K562 (cell line): ENCODE data around the gene PITRM1. TPM values are rescaled to one million over a fixed set of nuclear protein-coding genes. Genes with fewer than 3 reads are reported as not detected.
A peak's percentile ranks its signal among the peaks of the same experiment; 100 is the strongest.

Experiments
- ATAC-seq: fragments of 200-7000 bp; cut with Tn5 transposase; 3 replicates; pipeline ENCODE4 v1.9.1; 2020; ENCODE audit warnings: moderate library complexity
- BruUV-seq: library from RNA; stranded (reverse); fragments of 400-500 nt; replicated peaks from 2 replicates; lab custom pipeline; 2021; lab: Mats Ljungman, UMichigan
- CTCF ChIA-PET: fragments of 300-600 bp; formaldehyde crosslinking; extraction: SDS; loops from one replicate; lab custom pipeline; 2021; ENCODE audit warnings: low intra/inter-chr PET ratio; lab: Yijun Ruan, JAX
- POLR2A ChIA-PET: fragments of 300-600, 350-650 bp; sonication (Branson Sonifier 250); formaldehyde crosslinking; extraction: SDS; loops from one replicate; lab custom pipeline; 2021; ENCODE audit warnings: antibody characterized with exemption, inconsistent platforms; lab: Yijun Ruan, JAX
- DNase-seq, 4 experiments: peaks; one replicate each; pipeline versions ENCODE4 v3.0.0 to v3.0.0-alpha.2; 2011 to 2018; ENCODE audit warnings: low spot score in 3 of 4, mixed read lengths in 3 of 4; ENCODE audit errors: extremely low read depth in 1 of 4
- FAIRE-seq: peaks from 2 replicates; lab custom pipeline; 2011; peaks lifted over from hg19 to GRCh38; lab: Jason Lieb, UNC
- H2AFZ ChIP-seq: 2 replicates; pipeline ENCODE4 v1.6.0; 2011; ENCODE audit warnings: low read depth, low read length, control low read depth, inconsistent platforms
- H3K27ac ChIP-seq: fragments of 200-600 bp; 3 replicates; pipeline ENCODE4 v1.8.0; 2011; ENCODE audit warnings: low read depth, mild to moderate bottlenecking, control low read depth, inconsistent platforms, low read length, moderate library complexity, mixed read lengths; ENCODE audit errors: extremely low read depth
- H3K27me3 ChIP-seq, 2 experiments: fragments of 300-600 bp in 1 of 2; 2 replicates in 1 of 2; 3 replicates in 1 of 2; pipeline versions ENCODE4 v1.6.0 to v1.8.0; 2011; ENCODE audit warnings: inconsistent platforms in 2 of 2, low read length in 2 of 2, mild to moderate bottlenecking in 1 of 2, mixed read lengths in 1 of 2, moderate library complexity in 1 of 2; ENCODE audit not compliant: control insufficient read depth in 2 of 2, insufficient read depth in 2 of 2
- H3K36me3 ChIP-seq: fragments of 300-600 bp; 3 replicates; pipeline ENCODE4 v1.8.0; 2011; ENCODE audit warnings: mild to moderate bottlenecking, low read length, inconsistent platforms; ENCODE audit not compliant: control insufficient read depth, insufficient read depth
- H3K4me1 ChIP-seq, 2 experiments: fragments of 200-600 bp in 1 of 2; replicated peaks in 1 of 2; 2 replicates in 1 of 2; 3 replicates in 1 of 2; pipeline versions ENCODE4 v1.5.1 to v1.8.0; 2011; ENCODE audit warnings: inconsistent platforms in 2 of 2, low read length in 2 of 2, mild to moderate bottlenecking in 1 of 2, mixed read lengths in 1 of 2, moderate library complexity in 1 of 2; ENCODE audit not compliant: control insufficient read depth in 2 of 2, insufficient read depth in 2 of 2
- H3K4me2 ChIP-seq: 2 replicates; pipeline ENCODE4 v1.6.1; 2011; ENCODE audit warnings: low read length, control low read depth, inconsistent platforms, mixed read lengths; ENCODE audit not compliant: insufficient read depth
- H3K4me3 ChIP-seq: fragments of 200-600 bp; sonication (generic), shearing (Covaris generic); 2 replicates; pipeline ENCODE4 v1.5.1; 2016; ENCODE audit warnings: control low read depth, inconsistent platforms
- H3K79me2 ChIP-seq: fragments of 200-600 bp; 3 replicates; pipeline ENCODE4 v1.8.0; 2011; ENCODE audit warnings: low read length, inconsistent platforms; ENCODE audit not compliant: control insufficient read depth, insufficient read depth
- H3K9ac ChIP-seq, 2 experiments: 2 replicates each; pipeline versions ENCODE4 v1.6.0 to v1.6.1; 2011; ENCODE audit warnings: low read depth in 2 of 2, low read length in 2 of 2, control low read depth in 1 of 2, inconsistent platforms in 1 of 2, mild to moderate bottlenecking in 1 of 2, mixed read lengths in 1 of 2; ENCODE audit not compliant: insufficient read depth in 1 of 2
- H3K9me1 ChIP-seq: one replicate; pipeline ENCODE4 v1.6.0; 2011; ENCODE audit warnings: inconsistent platforms, mild to moderate bottlenecking, low read length, moderate library complexity; ENCODE audit not compliant: control insufficient read depth, insufficient read depth
- H3K9me3 ChIP-seq: replicated peaks from 2 replicates; pipeline ENCODE4 v1.5.1; 2011; ENCODE audit warnings: low read depth, low read length, inconsistent platforms; ENCODE audit not compliant: control insufficient read depth, insufficient read depth
- H4K20me1 ChIP-seq: replicated peaks from 2 replicates; pipeline ENCODE4 v1.6.1; 2011; ENCODE audit warnings: low read length, inconsistent platforms, mixed read lengths; ENCODE audit not compliant: control insufficient read depth, insufficient read depth
- ATF1 ChIP-seq, 2 experiments: fragments of 450-650 bp in 1 of 2; IDR thresholded peaks; 2 replicates each; pipeline ENCODE4 v1.6.1; 2016; ENCODE audit warnings: missing compliant biosample characterization in 1 of 2, missing genetic modification characterization in 1 of 2
- CHCHD3 ChIP-seq: fragments of 250-450 bp; sonication (Bioruptor Pico); IDR thresholded peaks from 2 replicates; pipeline ENCODE4 v2.1.2; 2022; ENCODE audit warnings: mild to moderate bottlenecking
- CXXC5 ChIP-seq: fragments of 250-450 bp; sonication (Bioruptor Pico); IDR thresholded peaks from 2 replicates; pipeline ENCODE4 v1.8.0; 2022; ENCODE audit warnings: inconsistent platforms, mild to moderate bottlenecking, moderate library complexity
- FOS ChIP-seq: IDR thresholded peaks from 3 replicates; pipeline ENCODE4 v1.6.1; 2011; ENCODE audit not compliant: insufficient read length; ENCODE audit errors: extremely low read depth
- FOXP1 ChIP-seq: sonication (generic); formaldehyde crosslinking; IDR thresholded peaks from 2 replicates; pipeline ENCODE4 v1.8.0; 2022; ENCODE audit warnings: mild to moderate bottlenecking, missing genetic modification reagents
- HDAC1 ChIP-seq, 2 experiments: fragments of 450-650 bp; IDR thresholded peaks; 2 replicates each; pipeline ENCODE4 v1.6.1; 2016 to 2017; ENCODE audit warnings: inconsistent platforms in 1 of 2, mild to moderate bottlenecking in 1 of 2, moderate library complexity in 1 of 2
- HMGN3 ChIP-seq: IDR thresholded peaks from 2 replicates; pipeline ENCODE4 v1.6.1; 2011; ENCODE audit warnings: borderline replicate concordance, low read depth, mild to moderate bottlenecking, mixed read lengths, low read length; ENCODE audit not compliant: insufficient read length; ENCODE audit errors: extremely low read depth
- HNRNPH1 ChIP-seq: fragments of 200-400 bp; formaldehyde crosslinking; optimal IDR thresholded peaks from 2 replicates; pipeline ENCODE3; 2017; ENCODE audit warnings: low read depth, mild to moderate bottlenecking, low read length, moderate library complexity
- MTF1 ChIP-seq: fragments of 250-450 bp; sonication (Bioruptor Pico); IDR thresholded peaks from 2 replicates; pipeline ENCODE4 v1.9.0; 2021; ENCODE audit warnings: moderate library complexity, mild to moderate bottlenecking, inconsistent platforms, borderline replicate concordance
- MYBL2 ChIP-seq, 2 experiments: fragments of 450-650 bp in 1 of 2; sonication (generic) in 1 of 2; formaldehyde crosslinking in 1 of 2; IDR thresholded peaks; 2 replicates each; pipeline versions ENCODE4 v1.6.1 to v1.8.1; 2017 to 2022; ENCODE audit warnings: borderline replicate concordance in 1 of 2, inconsistent platforms in 1 of 2, low read depth in 1 of 2, mild to moderate bottlenecking in 1 of 2, missing genetic modification reagents in 1 of 2, moderate library complexity in 1 of 2
- PTTG1 ChIP-seq: fragments of 450-650 bp; IDR thresholded peaks from 2 replicates; pipeline ENCODE4 v1.6.1; 2016; ENCODE audit warnings: low read depth, mild to moderate bottlenecking, missing genetic modification characterization, missing compliant biosample characterization
- SMAD3 ChIP-seq: fragments of 450-650 bp; formaldehyde crosslinking; conservative IDR thresholded peaks from 2 replicates; pipeline ENCODE4 v1.4.0; 2020; ENCODE audit warnings: mild to moderate bottlenecking
- TOE1 ChIP-seq, 2 experiments: fragments of 450-650 bp in 1 of 2; sonication (generic) in 1 of 2; formaldehyde crosslinking in 1 of 2; IDR thresholded peaks; 2 replicates each; pipeline versions ENCODE4 v1.7.1 to v1.8.0; 2016 to 2022; ENCODE audit warnings: borderline replicate concordance in 2 of 2, mild to moderate bottlenecking in 2 of 2, antibody characterized with exemption in 1 of 2, inconsistent platforms in 1 of 2, low read depth in 1 of 2, missing genetic modification reagents in 1 of 2, moderate library complexity in 1 of 2
- WGBS: fragments of 100-300 bp; shearing (Covaris generic); methylation state at CpG from one replicate; pipeline ENCODE4 v1.1.6; 2016; ENCODE audit warnings: low coverage, mixed read lengths; ENCODE audit not compliant: insufficient coverage; ENCODE audit errors: missing lambda C conversion rate; 5-methylcytosine and 5-hydroxymethylcytosine counted together
- in situ Hi-C: fragments of 300-500 bp; cut with MboI; formaldehyde crosslinking; loops from 4 replicates; pipeline ENCODE4 v1.15.0; 2018; ENCODE audit warnings: inconsistent platforms, mixed read lengths
- intact Hi-C: fragments of 100-400 bp; cut with micrococcal nuclease; formaldehyde crosslinking; loops from 2 replicates; pipeline ENCODE4 v1.14.2; 2022
- polyA plus RNA-seq, 8 experiments: library from polyadenylated mRNA; depleted of rRNA in 4 of 8; stranded (reverse) in 5 of 8; unstranded in 3 of 8; fragments of >200 nt; fragmentation: Nextera tagmentation in 2 of 8; fragmentation: Illumina TruSeq in 1 of 8; extraction: Ambion mirVana in 2 of 8; extraction: Trizol in 1 of 8; gene quantifications; 2 replicates each; pipeline versions ENCODE4 v1.2.1 to v1.2.3, GENCODE V29; 2011 to 2014; ENCODE audit warnings: inconsistent platforms in 1 of 8, missing spikeins in 1 of 8
- total RNA-seq, 7 experiments: library from RNA; depleted of rRNA in 6 of 7; stranded (reverse); fragments of >200 nt in 6 of 7; fragmentation: Illumina TruSeq in 2 of 7; extraction: Trizol in 2 of 7; gene quantifications; 2 replicates each; pipeline versions ENCODE4 v1.2.1 to v1.2.3, GENCODE V29; 2011 to 2021; ENCODE audit warnings: low replicate concordance in 1 of 7
- TF ChIP-seq, protein P1 (sequence below): sonication (generic); formaldehyde crosslinking; IDR thresholded peaks from 2 replicates; pipeline ENCODE4 v1.8.0; 2022; ENCODE audit warnings: missing genetic modification reagents, mild to moderate bottlenecking, borderline replicate concordance
- TF ChIP-seq, protein P2 (sequence below): fragments of 250-450 bp; sonication (Bioruptor Pico); IDR thresholded peaks from 2 replicates; pipeline ENCODE4 v1.8.0; 2021; ENCODE audit warnings: mild to moderate bottlenecking, moderate library complexity
- TF ChIP-seq, protein P3 (sequence below): sonication (generic); formaldehyde crosslinking; IDR thresholded peaks from 2 replicates; pipeline ENCODE4 v1.9.0; 2022; ENCODE audit warnings: mild to moderate bottlenecking, missing genetic modification reagents

PITRM1 gene
- total and polyA plus RNA-seq, 9 of the 15 experiments (the other 6 are each of a cell fraction or from before 2014, with no cell fraction given) = 21.1 to 70.4 (median 39.7) TPM

DNA sequence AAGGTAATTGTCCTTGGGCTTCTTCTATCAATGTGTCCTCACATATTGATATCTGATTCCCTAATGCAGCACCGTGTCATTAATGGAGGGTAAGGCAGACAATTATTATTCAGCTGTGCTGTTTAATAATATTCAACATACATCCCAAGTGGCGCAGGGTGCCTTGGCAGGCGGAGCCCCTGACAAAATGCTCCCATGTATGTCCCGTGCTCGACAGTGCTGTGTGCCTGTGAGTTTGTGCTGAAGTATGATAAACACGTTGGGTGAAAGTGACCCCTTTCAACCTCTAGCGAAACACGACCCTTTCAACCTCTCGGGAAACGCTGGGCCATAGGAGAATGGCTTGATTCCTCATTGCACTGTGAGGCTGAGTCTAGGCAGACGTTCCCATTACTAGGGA is 73.9 kb downstream of the PITRM1 start:
- H3K4me1 ChIP-seq = peaks cover 25 to 37% of the 10 kb centered on the region in 2 experiments
- no peaks in the 10 kb centered on the region for H3K27me3 ChIP-seq
- H3K36me3 ChIP-seq = peaks cover 68% of the 10 kb centered on the region
- no peak overlapping the region for H3K4me2 ChIP-seq
- ATAC-seq (no peak), FAIRE-seq (no peak)
- H3K9me3 ChIP-seq = no peaks in the 10 kb centered on the region
- intact Hi-C loops (no loop called here), in situ Hi-C loops (no loop called here)
- no peak overlapping the region for H2AFZ ChIP-seq
- H3K9me1 ChIP-seq = peaks cover 11% of the 10 kb centered on the region
- BruUV-seq = no TSS peak
- H3K79me2 ChIP-seq = peaks cover 65% of the 10 kb centered on the region
- no peak overlapping the region for H3K4me3 ChIP-seq
- no peak overlapping the region for H3K9ac ChIP-seq
- CTCF ChIA-PET = no interaction called here
- H3K27ac ChIP-seq = peak overlapping the region; percentile 53
- TF ChIP-seq, protein P1, sequence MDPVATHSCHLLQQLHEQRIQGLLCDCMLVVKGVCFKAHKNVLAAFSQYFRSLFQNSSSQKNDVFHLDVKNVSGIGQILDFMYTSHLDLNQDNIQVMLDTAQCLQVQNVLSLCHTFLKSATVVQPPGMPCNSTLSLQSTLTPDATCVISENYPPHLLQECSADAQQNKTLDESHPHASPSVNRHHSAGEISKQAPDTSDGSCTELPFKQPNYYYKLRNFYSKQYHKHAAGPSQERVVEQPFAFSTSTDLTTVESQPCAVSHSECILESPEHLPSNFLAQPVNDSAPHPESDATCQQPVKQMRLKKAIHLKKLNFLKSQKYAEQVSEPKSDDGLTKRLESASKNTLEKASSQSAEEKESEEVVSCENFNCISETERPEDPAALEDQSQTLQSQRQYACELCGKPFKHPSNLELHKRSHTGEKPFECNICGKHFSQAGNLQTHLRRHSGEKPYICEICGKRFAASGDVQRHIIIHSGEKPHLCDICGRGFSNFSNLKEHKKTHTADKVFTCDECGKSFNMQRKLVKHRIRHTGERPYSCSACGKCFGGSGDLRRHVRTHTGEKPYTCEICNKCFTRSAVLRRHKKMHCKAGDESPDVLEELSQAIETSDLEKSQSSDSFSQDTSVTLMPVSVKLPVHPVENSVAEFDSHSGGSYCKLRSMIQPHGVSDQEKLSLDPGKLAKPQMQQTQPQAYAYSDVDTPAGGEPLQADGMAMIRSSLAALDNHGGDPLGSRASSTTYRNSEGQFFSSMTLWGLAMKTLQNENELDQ (CRISPR knock-in tag) = no peak
- TF ChIP-seq CHCHD3 (no peak), HNRNPH1 (no peak), FOXP1 (no peak), HMGN3 (no peak), ATF1 (CRISPR knock-in tag; IDR thresholded peaks at IDR 0.05) (no peak), ATF1 (tag; IDR thresholded peaks at IDR 0.05) (no peak), MTF1 (no peak), HDAC1 (IDR thresholded peaks at IDR 0.05) (no peak), SMAD3 (CRISPR knock-in tag) (no peak), PTTG1 (tag) (no peak), MYBL2 (IDR thresholded peaks at IDR 0.05; ENCODE audit: low read depth) (no peak), MYBL2 (CRISPR knock-in tag; IDR thresholded peaks at IDR 0.05; ENCODE audit: borderline replicate concordance) (no peak), FOS (no peak), CXXC5 (CRISPR knock-in tag) (no peak), TOE1 (IDR thresholded peaks at IDR 0.05; ENCODE audit: borderline replicate concordance) (no peak), TOE1 (CRISPR knock-in tag; IDR thresholded peaks at IDR 0.05; ENCODE audit: borderline replicate concordance, low read depth) (no peak)
- TF ChIP-seq, protein P2, sequence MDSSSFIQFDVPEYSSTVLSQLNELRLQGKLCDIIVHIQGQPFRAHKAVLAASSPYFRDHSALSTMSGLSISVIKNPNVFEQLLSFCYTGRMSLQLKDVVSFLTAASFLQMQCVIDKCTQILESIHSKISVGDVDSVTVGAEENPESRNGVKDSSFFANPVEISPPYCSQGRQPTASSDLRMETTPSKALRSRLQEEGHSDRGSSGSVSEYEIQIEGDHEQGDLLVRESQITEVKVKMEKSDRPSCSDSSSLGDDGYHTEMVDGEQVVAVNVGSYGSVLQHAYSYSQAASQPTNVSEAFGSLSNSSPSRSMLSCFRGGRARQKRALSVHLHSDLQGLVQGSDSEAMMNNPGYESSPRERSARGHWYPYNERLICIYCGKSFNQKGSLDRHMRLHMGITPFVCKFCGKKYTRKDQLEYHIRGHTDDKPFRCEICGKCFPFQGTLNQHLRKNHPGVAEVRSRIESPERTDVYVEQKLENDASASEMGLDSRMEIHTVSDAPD (CRISPR knock-in tag) = no peak
- TF ChIP-seq, protein P3, sequence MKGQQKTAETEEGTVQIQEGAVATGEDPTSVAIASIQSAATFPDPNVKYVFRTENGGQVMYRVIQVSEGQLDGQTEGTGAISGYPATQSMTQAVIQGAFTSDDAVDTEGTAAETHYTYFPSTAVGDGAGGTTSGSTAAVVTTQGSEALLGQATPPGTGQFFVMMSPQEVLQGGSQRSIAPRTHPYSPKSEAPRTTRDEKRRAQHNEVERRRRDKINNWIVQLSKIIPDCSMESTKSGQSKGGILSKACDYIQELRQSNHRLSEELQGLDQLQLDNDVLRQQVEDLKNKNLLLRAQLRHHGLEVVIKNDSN = no peak
- TF ChIP-seq, all 486 proteins: peak for 0
- 78% methylated on average over 11 of the region's 11 CpGs for WGBS
- POLR2A ChIA-PET = interaction anchor here (1.2 kb wide), 1 partner anchor 14 kb away, joined by 4 read pairs; no protein-coding TSS in a partner anchor
- H4K20me1 ChIP-seq = no peaks in the 10 kb centered on the region
- no peak for DNase-seq
